ENCODE data around the gene ZNF143.
"Not testable (repeated sequence)": the region's sequence is repeated elsewhere in the genome, so short reads cannot be mapped to it uniquely, and the experiment has no call there.

ZNF143 gene

GRCh38 chr11:9498457-9499078, 37.8 kb downstream of the ZNF143 start:
- no peak for DNase-seq

GRCh38 chr11:9506489-9507276, 45.9 kb downstream of the ZNF143 start:
- peak; percentile 76 for DNase-seq

- DNase-seq: no peak
Observed at GRCh38 chr11:9507277-9507580, 46.4 kb downstream of the ZNF143 start.

GRCh38 chr11:9509041-9509440, 48.2 kb downstream of the ZNF143 start:
- no peak for DNase-seq

- no peak for DNase-seq
Observed at GRCh38 chr11:9512370-9513019, 51.7 kb downstream of the ZNF143 start.

- not testable (repeated sequence) for DNase-seq
Observed at GRCh38 chr11:9514576-9514975, 53.8 kb downstream of the ZNF143 start.

- DNase-seq: peak; percentile 2
Observed at GRCh38 chr11:9516113-9516512, 55.3 kb downstream of the ZNF143 start.

GRCh38 chr11:9518835-9519410, 58.1 kb downstream of the ZNF143 start:
- DNase-seq: no peak

GRCh38 chr11:9524001-9524400, 63.2 kb downstream of the ZNF143 start:
- no peak for DNase-seq

GRCh38 chr11:9525116-9525515, 64.3 kb downstream of the ZNF143 start:
- DNase-seq: no peak

GRCh38 chr11:9527481-9528135, 66.8 kb downstream of the ZNF143 start:
- no peak for DNase-seq

GRCh38 chr11:9528136-9528501, 67.3 kb downstream of the ZNF143 start:
- no peak for DNase-seq

GRCh38 chr11:9528573-9529333, 67.9 kb downstream of the ZNF143 start:
- DNase-seq: no peak

GRCh38 chr11:9529334-9529650, 68.5 kb downstream of the ZNF143 start:
- peak; percentile 3 for DNase-seq

- no peak for DNase-seq
Observed at GRCh38 chr11:9530020-9530621, 69.3 kb downstream of the ZNF143 start.

GRCh38 chr11:9530901-9531625, 70.3 kb downstream of the ZNF143 start:
- no peak for DNase-seq

- no peak for DNase-seq
Observed at GRCh38 chr11:9533058-9533457, 72.2 kb downstream of the ZNF143 start.

GRCh38 chr11:9533736-9534473, 73.1 kb downstream of the ZNF143 start:
- DNase-seq: no peak

GRCh38 chr11:9535189-9535781, 74.5 kb downstream of the ZNF143 start:
- peak; percentile 3 for DNase-seq

GRCh38 chr11:9538548-9538947, 77.7 kb downstream of the ZNF143 start:
- no peak for DNase-seq
